ENCODE measurements around the gene BEST2. TPM values are rescaled to one million over a fixed set of nuclear protein-coding genes. Genes with fewer than 3 reads are reported as not detected.

Gene BEST2
- 1.5 to 2.3 TPM (median 1.8 TPM) in 5 replicates for total RNA-seq (2022; extraction: Qiagen RNA extraction)

GRCh38 chr19:12751635-12752034 lies at the start of gene BEST2:
TSS of gene BEST2 (plus strand) at chr19:12751791. CDS start at chr19:12752593, 802 bp downstream.

GRCh38 chr19:12723641-12724426 lies 27.8 kb upstream of the BEST2 start, which contains the start of gene TNPO2:
TSS of gene TNPO2 (minus strand) at chr19:12723932. CDS start at chr19:12720977, 2,955 bp downstream.

GRCh38 chr19:12736995-12737834 lies 14.4 kb upstream of the BEST2 start, which contains the start of gene GET3:
TSS of gene GET3 (plus strand) at chr19:12737497. CDS start at chr19:12737506, 9 bp downstream.

GRCh38 chr19:12774588-12775555 lies 23.3 kb downstream of the BEST2 start, which contains the start of gene HOOK2:
TSS of gene HOOK2 (minus strand) at chr19:12775552. CDS start at chr19:12775449, 103 bp downstream.

GRCh38 chr19:12791345-12792050 lies 39.9 kb downstream of the BEST2 start, which contains the start of gene JUNB:
TSS of gene JUNB (plus strand) at chr19:12791486. CDS start at chr19:12791772, 286 bp downstream.

GRCh38 chr19:12801466-12802266 lies 50.1 kb downstream of the BEST2 start, which contains the start of the genes PRDX2 and THSD8:
TSS of gene PRDX2 (minus strand) at chr19:12801800. CDS start at chr19:12801261, 539 bp downstream.
TSS of gene THSD8 (plus strand) at chr19:12802069. CDS start at chr19:12802072, 3 bp downstream.

GRCh38 chr19:12806242-12807081 lies 54.9 kb downstream of the BEST2 start, which contains the start of gene RNASEH2A:
TSS of gene RNASEH2A (plus strand) at chr19:12806584. CDS start at chr19:12806674, 90 bp downstream.

Other genes starting within 250 kb of the BEST2 start
- gene ZNF564, start 200.3 kb upstream of the BEST2 start, total RNA-seq (2022; extraction: Qiagen RNA extraction): 1.4 to 2.5 TPM (median 1.7 TPM) in 5 replicates
- gene ZNF490, start 141.0 kb upstream of the BEST2 start, total RNA-seq (2022; extraction: Qiagen RNA extraction): 0.29 to 0.89 TPM (median 0.77 TPM) in 5 replicates
- 4.1 to 6.0 TPM (median 4.9 TPM) in 5 replicates for gene ZNF791, start 140.9 kb upstream of the BEST2 start, total RNA-seq (2022; extraction: Qiagen RNA extraction)
- 15.8 to 20.2 TPM (median 19.2 TPM) in 5 replicates for gene MAN2B1, start 85.0 kb upstream of the BEST2 start, total RNA-seq (2022; extraction: Qiagen RNA extraction)
- 8.6 to 11.4 TPM (median 9.1 TPM) in 5 replicates for gene WDR83, start 85.0 kb upstream of the BEST2 start, total RNA-seq (2022; extraction: Qiagen RNA extraction)
- 34.7 to 50.4 TPM (median 49.3 TPM) in 5 replicates for gene DHPS, start 69.9 kb upstream of the BEST2 start, total RNA-seq (2022; extraction: Qiagen RNA extraction)
- not detected in 5 replicates for gene GNG14, start 63.8 kb upstream of the BEST2 start, total RNA-seq (2022; extraction: Qiagen RNA extraction)
- gene FBXW9, start 55.2 kb upstream of the BEST2 start, total RNA-seq (2022; extraction: Qiagen RNA extraction): 9.1 to 14.4 TPM (median 12.9 TPM) in 5 replicates
- gene TNPO2, start 27.9 kb upstream of the BEST2 start, total RNA-seq (2022; extraction: Qiagen RNA extraction): 24.4 to 36.5 TPM (median 34.0 TPM) in 5 replicates
- gene TRIR, start 17.1 kb upstream of the BEST2 start, total RNA-seq (2022; extraction: Qiagen RNA extraction): 151 to 217 TPM (median 202 TPM) in 5 replicates
- 78.1 to 102 TPM (median 96.8 TPM) in 5 replicates for gene GET3, start 14.3 kb upstream of the BEST2 start, total RNA-seq (2022; extraction: Qiagen RNA extraction)
- 9.6 to 11.8 TPM (median 10.1 TPM) in 5 replicates for gene HOOK2, start 23.8 kb downstream of the BEST2 start, total RNA-seq (2022; extraction: Qiagen RNA extraction)
- 115 to 209 TPM (median 173 TPM) in 5 replicates for gene JUNB, start 39.7 kb downstream of the BEST2 start, total RNA-seq (2022; extraction: Qiagen RNA extraction)
- gene PRDX2, start 50.0 kb downstream of the BEST2 start, total RNA-seq (2022; extraction: Qiagen RNA extraction): 0.33 to 0.87 TPM (median 0.68 TPM) in 4 of 5 replicates, not detected in the other
- 7.7 to 15.0 TPM (median 11.7 TPM) in 4 of 5 replicates, not detected in the other for gene THSD8, start 50.3 kb downstream of the BEST2 start, total RNA-seq (2022; extraction: Qiagen RNA extraction)
- 39.1 to 48.3 TPM (median 46.8 TPM) in 5 replicates for gene RNASEH2A, start 54.8 kb downstream of the BEST2 start, total RNA-seq (2022; extraction: Qiagen RNA extraction)
- 0.22 to 0.48 TPM (median 0.33 TPM) in 3 of 5 replicates, not detected in the others for gene RTBDN, start 82.8 kb downstream of the BEST2 start, total RNA-seq (2022; extraction: Qiagen RNA extraction)
- gene MAST1, start 86.7 kb downstream of the BEST2 start, total RNA-seq (2022; extraction: Qiagen RNA extraction): 1.4 to 2.6 TPM (median 1.9 TPM) in 5 replicates
- 26.6 to 32.2 TPM (median 29.9 TPM) in 5 replicates for gene DNASE2, start 129.7 kb downstream of the BEST2 start, total RNA-seq (2022; extraction: Qiagen RNA extraction)
- gene KLF1, start 135.4 kb downstream of the BEST2 start, total RNA-seq (2022; extraction: Qiagen RNA extraction): 0.10 TPM in 1 of 5 replicates, not detected in the others
- gene GCDH, start 139.4 kb downstream of the BEST2 start, total RNA-seq (2022; extraction: Qiagen RNA extraction): 8.7 to 10.3 TPM (median 9.7 TPM) in 5 replicates
- gene SYCE2, start 167.5 kb downstream of the BEST2 start, total RNA-seq (2022; extraction: Qiagen RNA extraction): 0.42 to 0.75 TPM (median 0.58 TPM) in 5 replicates
- gene FARSA, start 181.9 kb downstream of the BEST2 start, total RNA-seq (2022; extraction: Qiagen RNA extraction): 59.9 to 78.1 TPM (median 68.9 TPM) in 5 replicates
- gene CALR, start 186.8 kb downstream of the BEST2 start, total RNA-seq (2022; extraction: Qiagen RNA extraction): 493 to 527 TPM (median 508 TPM) in 5 replicates
- 69.3 to 81.9 TPM (median 80.5 TPM) in 5 replicates for gene RAD23A, start 194.1 kb downstream of the BEST2 start, total RNA-seq (2022; extraction: Qiagen RNA extraction)
- gene GADD45GIP1, start 205.4 kb downstream of the BEST2 start, total RNA-seq (2022; extraction: Qiagen RNA extraction): 31.0 to 58.2 TPM (median 54.0 TPM) in 5 replicates
- gene DAND5, start 217.8 kb downstream of the BEST2 start, total RNA-seq (2022; extraction: Qiagen RNA extraction): 0.09 to 0.12 TPM in 2 of 5 replicates, not detected in the others
- gene NFIX, start 243.7 kb downstream of the BEST2 start, total RNA-seq (2022; extraction: Qiagen RNA extraction): 2.5 to 4.3 TPM (median 3.8 TPM) in 5 replicates